ENCODE data around the gene ZNF484. TPM values are rescaled to one million over a fixed set of nuclear protein-coding genes. Genes with fewer than 3 reads are reported as not detected.
"Not testable (repeated sequence)": the region's sequence is repeated elsewhere in the genome, so short reads cannot be mapped to it uniquely, and the experiment has no call there.

ZNF484 gene
- polyA plus RNA-seq, 3 donors = 7.1 to 11.3 (median 8.6) TPM

DNA sequence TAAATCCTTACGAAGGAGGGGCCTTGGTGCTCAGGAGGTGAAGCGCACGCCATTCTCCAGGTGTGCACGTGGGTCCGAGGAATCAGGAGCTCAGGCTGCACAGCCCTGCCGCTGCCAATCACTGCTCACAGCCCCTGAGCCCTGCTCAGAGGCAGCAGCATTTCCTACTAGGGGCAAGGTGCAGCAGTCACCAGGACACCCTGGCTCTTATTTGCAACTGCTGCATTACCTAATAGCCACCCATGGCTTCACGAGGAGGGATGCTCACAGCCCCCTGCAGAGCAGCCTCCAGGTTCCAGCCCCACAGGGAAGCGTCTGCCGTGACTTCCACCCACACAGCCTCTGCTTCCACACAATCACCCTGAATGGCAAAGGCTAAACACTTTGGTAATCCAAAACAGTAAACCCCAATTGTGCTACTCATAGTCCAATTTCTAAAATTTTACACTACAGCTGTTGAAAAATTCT lies 81.5 kb downstream of the ZNF484 start:
- not testable (repeated sequence) for DNase-seq

- DNase-seq = no peak
Observed at GRCh38 chr9:92795598-92796336, 82.1 kb downstream of the ZNF484 start.

Other genes with a start within 250 kb of the ZNF484 start
- 10 to 100 TPM; 10.2 to 14.5 (median 12.0) TPM for gene IPPK, start 207.9 kb downstream of the ZNF484 start, polyA plus RNA-seq (ENCODE audit: insufficient read length in 3 of 3)
- 10 to 100 TPM; 27.4 to 31.5 (median 29.1) TPM for gene BICD2, start 113.2 kb downstream of the ZNF484 start, polyA plus RNA-seq (ENCODE audit: insufficient read length in 3 of 3)
- 1 to 10 TPM; 6.2 to 7.7 (median 6.8) TPM for gene FGD3, start 69.5 kb upstream of the ZNF484 start, polyA plus RNA-seq (ENCODE audit: insufficient read length in 3 of 3)
- 10 to 100 TPM; 10.4 to 13.3 (median 12.0) TPM for gene SUSD3, start 180.7 kb upstream of the ZNF484 start, polyA plus RNA-seq (ENCODE audit: insufficient read length in 3 of 3)
- 10 to 100 TPM; 19.3 to 29.2 (median 25.9) TPM for gene CARD19, start 218.2 kb upstream of the ZNF484 start, polyA plus RNA-seq (ENCODE audit: insufficient read length in 3 of 3)

Measured in renal pelvis (tissue), 4 donors.